Glutamatergic neuron (in vitro differentiated cells): ENCODE results near the gene BCL2L11. TPM values are rescaled to one million over a fixed set of nuclear protein-coding genes. Genes with fewer than 3 reads are reported as not detected.
A peak's percentile ranks its signal among the peaks of the same experiment; 100 is the strongest.

Experiments
- DNase-seq: peaks from one replicate; pipeline ENCODE4 v3.0.0; 2022
- H3K27ac Mint-ChIP-seq: one replicate; pipeline ENCODE4 v1.8.0; 2020; ENCODE audit warnings: mild to moderate bottlenecking, mixed read lengths, inconsistent platforms; ENCODE audit not compliant: unreplicated experiment
- H3K27me3 Mint-ChIP-seq: one replicate; pipeline ENCODE4 v1.8.0; 2020; ENCODE audit warnings: mild to moderate bottlenecking, moderate library complexity, mixed read lengths, inconsistent platforms; ENCODE audit not compliant: unreplicated experiment
- H3K36me3 Mint-ChIP-seq: one replicate; pipeline ENCODE4 v1.8.0; 2020; ENCODE audit warnings: mild to moderate bottlenecking, mixed read lengths, inconsistent platforms; ENCODE audit not compliant: unreplicated experiment
- H3K4me1 Mint-ChIP-seq: one replicate; pipeline ENCODE4 v1.8.0; 2020; ENCODE audit warnings: mild to moderate bottlenecking, low read depth, mixed read lengths, inconsistent platforms; ENCODE audit not compliant: unreplicated experiment
- H3K4me3 Mint-ChIP-seq: one replicate; pipeline ENCODE4 v1.8.0; 2020; ENCODE audit warnings: mild to moderate bottlenecking, mixed read lengths, inconsistent platforms; ENCODE audit not compliant: unreplicated experiment
- H3K9me3 Mint-ChIP-seq: one replicate; pipeline ENCODE4 v1.8.0; 2020; ENCODE audit warnings: mild to moderate bottlenecking, moderate library complexity, mixed read lengths, inconsistent platforms; ENCODE audit not compliant: unreplicated experiment
- total RNA-seq: library from RNA; stranded (reverse); fragmentation: NEBNext Ultra II Directional; extraction: Animal tissue kit (Norgen Biotek cat#: 25700); gene quantifications from one replicate; pipeline ENCODE4 v1.2.1, GENCODE V29; 2021; ENCODE audit not compliant: unreplicated experiment
- TF ChIP-seq, protein P1 (sequence below): fragments of 200-600 bp; sonication (generic); IDR thresholded peaks from one replicate; pipeline ENCODE4 v1.5.0; 2021; ENCODE audit not compliant: partially characterized antibody, unreplicated experiment

Gene BCL2L11
- total RNA-seq, 1 donor from 2014 or later = 20.0 TPM

DNA sequence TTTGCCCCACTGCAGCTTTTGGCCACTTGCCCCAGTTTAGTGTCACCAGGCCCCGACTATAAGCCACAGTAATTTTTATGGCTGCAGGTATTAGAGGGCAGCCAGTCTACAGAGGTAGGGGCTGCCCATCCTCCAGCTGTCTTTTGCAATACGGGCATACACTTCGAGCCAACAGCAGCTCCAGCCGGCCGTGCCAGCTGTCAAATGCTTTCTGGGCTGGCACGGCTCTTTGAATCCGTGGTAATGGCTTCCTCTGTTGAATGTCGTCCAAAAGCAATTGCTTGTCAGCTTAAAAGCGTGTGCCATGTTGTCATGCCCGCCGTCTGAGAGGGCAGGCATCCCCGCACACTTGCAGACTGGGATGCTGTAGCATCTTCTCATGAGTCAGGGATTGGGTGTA, 41.3 kb downstream of the BCL2L11 start:
- Mint-ChIP-seq H3K9me3 (no peaks in the 10 kb centered on the region), H3K36me3 (no peaks in the 10 kb centered on the region), H3K4me3 (no peak overlapping the region), H3K27me3 (peaks cover 5% of the 10 kb centered on the region), H3K27ac (no peak overlapping the region), H3K4me1 (peaks cover 27% of the 10 kb centered on the region)
- DNase-seq = no peak
- TF ChIP-seq, protein P1, sequence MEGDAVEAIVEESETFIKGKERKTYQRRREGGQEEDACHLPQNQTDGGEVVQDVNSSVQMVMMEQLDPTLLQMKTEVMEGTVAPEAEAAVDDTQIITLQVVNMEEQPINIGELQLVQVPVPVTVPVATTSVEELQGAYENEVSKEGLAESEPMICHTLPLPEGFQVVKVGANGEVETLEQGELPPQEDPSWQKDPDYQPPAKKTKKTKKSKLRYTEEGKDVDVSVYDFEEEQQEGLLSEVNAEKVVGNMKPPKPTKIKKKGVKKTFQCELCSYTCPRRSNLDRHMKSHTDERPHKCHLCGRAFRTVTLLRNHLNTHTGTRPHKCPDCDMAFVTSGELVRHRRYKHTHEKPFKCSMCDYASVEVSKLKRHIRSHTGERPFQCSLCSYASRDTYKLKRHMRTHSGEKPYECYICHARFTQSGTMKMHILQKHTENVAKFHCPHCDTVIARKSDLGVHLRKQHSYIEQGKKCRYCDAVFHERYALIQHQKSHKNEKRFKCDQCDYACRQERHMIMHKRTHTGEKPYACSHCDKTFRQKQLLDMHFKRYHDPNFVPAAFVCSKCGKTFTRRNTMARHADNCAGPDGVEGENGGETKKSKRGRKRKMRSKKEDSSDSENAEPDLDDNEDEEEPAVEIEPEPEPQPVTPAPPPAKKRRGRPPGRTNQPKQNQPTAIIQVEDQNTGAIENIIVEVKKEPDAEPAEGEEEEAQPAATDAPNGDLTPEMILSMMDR = no peak

GRCh38 chr2:111162718-111163331, 42.1 kb downstream of the BCL2L11 start:
- peaks cover 2% of the 10 kb centered on the region for H3K9me3 Mint-ChIP-seq
- no peak for DNase-seq
- TF ChIP-seq, protein P1 = no peak
- peaks cover 22% of the 10 kb centered on the region for H3K4me1 Mint-ChIP-seq
- H3K36me3 Mint-ChIP-seq = no peaks in the 10 kb centered on the region
- no peak overlapping the region for H3K4me3 Mint-ChIP-seq
- H3K27me3 Mint-ChIP-seq = peaks cover 5% of the 10 kb centered on the region
- H3K27ac Mint-ChIP-seq = no peak overlapping the region

DNA sequence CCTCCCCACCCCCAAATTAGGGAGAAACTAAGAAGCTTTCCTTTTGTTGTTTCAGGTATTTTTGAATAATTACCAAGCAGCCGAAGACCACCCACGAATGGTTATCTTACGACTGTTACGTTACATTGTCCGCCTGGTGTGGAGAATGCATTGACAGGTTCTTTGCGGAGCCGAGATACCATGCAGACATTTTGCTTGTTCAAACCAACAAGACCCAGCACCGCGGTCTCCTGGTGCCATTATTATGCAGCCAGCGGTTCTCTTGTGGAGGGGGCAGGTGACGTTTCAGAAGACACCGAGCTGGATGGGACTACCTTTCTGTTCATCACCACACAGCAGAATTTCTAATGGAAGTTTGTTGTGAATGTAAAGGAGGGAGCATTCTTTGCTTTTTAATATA, 43.4 kb downstream of the BCL2L11 start:
- H3K4me3 Mint-ChIP-seq = no peak overlapping the region
- peaks cover 2% of the 10 kb centered on the region for H3K9me3 Mint-ChIP-seq
- no peak overlapping the region for H3K27ac Mint-ChIP-seq
- H3K4me1 Mint-ChIP-seq = peaks cover 22% of the 10 kb centered on the region
- peaks cover 2% of the 10 kb centered on the region for H3K27me3 Mint-ChIP-seq
- TF ChIP-seq, protein P1 = no peak
- DNase-seq = no peak
- H3K36me3 Mint-ChIP-seq = no peaks in the 10 kb centered on the region

GRCh38 chr2:111165084-111165483, 44.4 kb downstream of the BCL2L11 start:
- TF ChIP-seq, protein P1 = no peak
- Mint-ChIP-seq H3K27ac (peak overlapping the region; percentile 28), H3K4me3 (peak overlapping the region; percentile 1), H3K4me1 (peaks cover 21% of the 10 kb centered on the region), H3K27me3 (peaks cover 1% of the 10 kb centered on the region), H3K36me3 (no peaks in the 10 kb centered on the region), H3K9me3 (peaks cover 2% of the 10 kb centered on the region)
- DNase-seq = peak; percentile 83

DNA sequence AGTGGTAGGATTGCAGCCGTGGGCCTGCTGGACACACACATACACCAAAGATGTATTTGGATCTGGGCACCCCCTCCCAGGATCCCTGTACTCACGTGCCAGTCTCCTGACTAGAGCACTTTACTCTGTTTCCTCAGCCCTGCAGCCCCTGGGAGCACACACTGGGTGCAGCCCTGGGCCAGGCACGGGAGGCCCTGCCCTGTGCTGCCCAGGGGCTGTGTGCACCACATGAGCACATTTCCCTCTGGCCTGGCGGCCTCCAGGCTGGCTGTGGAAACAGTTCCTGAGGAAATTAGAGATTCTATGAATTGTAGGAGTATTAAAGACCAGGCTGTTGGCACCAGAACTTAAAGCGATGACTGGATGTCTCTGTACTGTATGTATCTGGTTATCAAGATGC, 45.4 kb downstream of the BCL2L11 start:
- H3K4me1 Mint-ChIP-seq = peaks cover 19% of the 10 kb centered on the region
- DNase-seq = no peak
- H3K9me3 Mint-ChIP-seq = peaks cover 2% of the 10 kb centered on the region
- TF ChIP-seq, protein P1 = no peak
- no peaks in the 10 kb centered on the region for H3K36me3 Mint-ChIP-seq
- H3K27me3 Mint-ChIP-seq = no peaks in the 10 kb centered on the region
- no peak overlapping the region for H3K4me3 Mint-ChIP-seq
- no peak overlapping the region for H3K27ac Mint-ChIP-seq
